Activated T-cell treated with anti-CD3 and anti-CD28 coated beads for 1 hour (primary cell): Measurements from ENCODE around the gene MAPKAPK3.

ENCODE experiments used
- DNase-seq: peaks from one replicate; pipeline ENCODE4 v3.0.0-alpha.2; 2020; ENCODE audit warnings: low read depth

The MAPKAPK3 gene

DNA sequence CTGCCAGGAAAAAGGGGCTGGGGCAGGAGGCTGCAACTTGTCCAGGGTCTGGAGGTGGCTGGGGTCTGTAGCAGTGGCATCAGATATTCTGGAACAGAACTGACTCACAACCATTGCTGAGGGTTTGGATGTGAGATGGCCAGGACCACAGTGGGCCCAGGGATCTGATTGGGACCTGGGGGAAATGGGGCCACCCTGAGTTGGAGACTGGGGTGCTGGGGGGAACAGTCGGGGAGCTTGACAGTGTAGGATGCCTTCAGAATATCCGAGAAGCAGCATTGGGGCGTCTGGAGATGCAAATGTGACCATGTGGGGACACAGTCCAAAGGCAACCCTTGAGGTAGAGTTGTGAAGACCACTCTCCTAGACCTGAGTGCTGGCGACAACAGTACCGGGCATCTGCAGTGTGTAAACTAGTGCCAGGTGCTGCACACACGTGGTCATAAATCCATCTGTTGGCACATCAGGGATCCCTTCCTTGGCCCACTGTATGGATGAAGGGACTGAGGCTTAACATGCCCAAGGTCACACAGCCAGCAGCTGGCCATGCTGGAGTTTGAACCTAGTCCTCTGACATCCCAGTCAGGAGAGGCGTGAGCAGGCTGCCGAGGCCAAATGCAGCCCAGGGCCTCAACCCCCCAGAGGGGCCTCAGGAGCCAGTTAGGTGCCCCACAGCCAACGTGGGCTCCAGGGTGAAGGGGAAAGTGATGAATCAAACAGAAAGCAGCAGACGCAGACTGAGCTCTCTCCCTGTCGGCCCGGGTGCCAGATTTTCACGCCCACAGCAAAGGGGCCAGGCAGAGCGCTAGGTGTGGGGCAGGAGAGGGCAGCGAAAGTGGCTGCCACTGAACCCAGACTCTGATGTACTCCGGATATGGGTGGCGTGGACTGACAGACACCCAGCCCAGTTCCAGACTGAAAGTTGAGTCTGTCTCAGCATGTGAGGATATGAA lies 28.9 kb upstream of the MAPKAPK3 start:
- DNase-seq, result no peak

DNA sequence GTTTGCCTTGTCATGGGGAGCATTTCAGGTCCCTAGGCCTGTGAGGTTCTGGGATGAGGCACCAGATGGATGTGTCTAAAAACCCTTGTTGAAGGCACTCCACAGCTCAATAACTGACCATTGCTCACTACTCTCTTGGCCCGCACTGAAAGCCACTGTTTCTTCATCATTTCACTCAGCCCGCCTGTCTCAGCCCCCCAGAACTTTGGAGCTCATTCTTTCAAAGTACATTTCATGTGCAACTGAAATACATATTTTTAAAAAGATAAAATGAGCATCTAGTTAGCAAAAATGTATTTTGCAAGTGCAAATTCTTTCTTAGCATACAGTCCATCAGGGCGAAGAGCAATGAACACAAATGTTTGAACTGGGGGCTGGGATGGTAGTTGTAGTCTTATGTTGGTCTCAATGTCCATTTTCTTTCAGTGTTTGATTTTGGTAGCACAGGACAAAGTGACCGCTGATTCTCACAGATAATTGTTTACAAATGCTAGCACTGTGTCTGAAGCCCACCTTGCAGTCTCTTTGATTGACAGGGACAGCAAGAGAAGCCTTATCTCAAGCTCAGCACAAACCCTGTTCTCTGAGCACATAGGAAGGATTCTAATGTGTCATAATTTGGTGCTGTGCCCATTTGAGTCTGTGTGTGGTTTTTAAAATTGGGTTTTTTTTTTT lies 28.1 kb upstream of the MAPKAPK3 start:
- DNase-seq, result no peak

DNA sequence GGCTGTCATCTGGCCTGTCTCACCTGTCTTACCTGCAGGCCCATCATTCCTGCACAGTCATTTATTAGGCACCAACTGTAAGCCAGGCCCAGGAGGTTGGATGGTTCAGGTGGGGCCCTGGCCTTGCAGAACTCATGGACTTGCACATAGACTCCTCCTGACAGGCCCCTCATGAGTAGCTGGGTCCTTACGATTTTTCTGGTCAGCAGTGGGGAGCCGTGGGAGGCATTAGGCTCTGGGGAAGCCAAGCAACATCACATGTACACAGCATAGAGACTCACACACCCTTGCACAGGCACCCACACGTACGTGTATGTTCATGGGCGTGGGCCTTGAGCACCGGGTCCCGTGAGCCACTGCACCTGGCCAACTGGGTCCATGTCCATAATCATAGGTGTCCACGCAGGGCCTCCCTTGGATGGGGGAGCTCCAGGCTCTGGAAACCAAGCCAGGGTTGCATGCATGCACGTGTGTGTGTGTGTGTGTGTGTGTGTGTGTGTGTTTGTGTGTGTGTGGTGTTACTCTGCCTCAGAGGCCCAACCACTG lies 25.7 kb upstream of the MAPKAPK3 start:
- DNase-seq, result no peak

GRCh38 chr3:50592568-50592967 lies 24.4 kb upstream of the MAPKAPK3 start:
- no peak for DNase-seq

GRCh38 chr3:50594253-50594785 lies 22.6 kb upstream of the MAPKAPK3 start:
- no peak for DNase-seq

GRCh38 chr3:50599115-50599715 lies 17.7 kb upstream of the MAPKAPK3 start:
- no peak for DNase-seq

- DNase-seq, result no peak
Measured at GRCh38 chr3:50599716-50600118, 17.2 kb upstream of the MAPKAPK3 start.

DNA sequence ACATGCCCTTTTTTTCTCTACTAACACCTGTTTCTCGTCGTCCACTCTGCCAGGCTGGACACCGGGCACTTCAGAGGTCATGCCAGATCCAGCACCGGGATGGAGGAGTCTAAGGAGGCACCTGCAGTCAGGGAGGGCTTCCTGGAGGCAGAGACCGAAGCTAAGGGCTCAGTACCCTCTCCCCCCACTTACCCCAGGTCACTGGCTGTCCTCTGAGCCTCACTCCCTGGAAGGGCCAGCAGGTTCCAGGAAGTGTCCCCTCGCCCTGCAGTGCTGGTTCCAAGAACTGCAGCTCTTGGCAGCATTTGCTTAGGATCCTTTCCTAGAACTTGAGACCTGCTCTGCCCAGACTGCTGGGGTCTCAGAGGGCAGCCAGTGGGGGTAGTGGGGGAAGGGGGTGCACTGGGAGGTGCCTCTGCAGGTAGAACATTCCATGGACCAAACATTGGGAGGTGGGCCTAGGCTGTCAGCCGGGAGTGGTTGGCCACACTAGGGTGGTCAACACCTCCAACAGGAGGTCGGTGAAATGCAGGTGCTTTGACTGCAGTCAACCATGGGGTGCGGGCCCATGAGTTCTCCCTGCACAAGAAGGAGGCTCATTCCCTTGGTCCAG lies 16.7 kb upstream of the MAPKAPK3 start:
- no peak for DNase-seq

- peak; percentile 54 for DNase-seq
Measured at GRCh38 chr3:50600841-50601591, 15.9 kb upstream of the MAPKAPK3 start.

DNA sequence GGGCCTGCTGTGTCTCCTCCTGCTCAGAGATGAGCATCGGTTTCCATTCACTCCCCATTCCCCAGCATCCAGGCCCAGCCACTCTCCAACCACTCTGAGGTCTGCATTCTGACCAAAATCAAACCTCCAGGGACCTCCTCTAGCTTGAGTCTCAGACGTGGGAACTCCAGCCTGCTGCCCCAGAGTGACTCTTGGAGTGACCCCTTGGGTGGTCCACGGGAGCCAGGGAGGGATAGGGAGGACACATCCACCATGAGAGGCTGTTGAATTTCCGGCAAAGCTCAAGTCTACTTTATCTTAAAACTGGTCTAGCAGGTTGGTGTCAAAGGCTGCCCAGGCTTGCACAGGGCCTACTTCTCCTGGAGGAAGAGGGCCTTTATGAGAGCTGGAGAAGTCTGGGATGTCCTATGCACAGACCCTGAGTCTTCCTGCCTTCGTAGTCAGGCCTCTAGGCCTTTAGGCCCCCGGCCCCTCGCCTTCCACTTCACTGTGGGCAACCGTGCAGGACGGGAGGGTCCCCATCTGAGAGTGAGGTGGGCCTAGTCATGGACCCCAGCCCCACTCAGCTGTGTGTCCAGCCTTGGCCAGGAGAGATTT lies 14.3 kb upstream of the MAPKAPK3 start:
- no peak for DNase-seq

DNA sequence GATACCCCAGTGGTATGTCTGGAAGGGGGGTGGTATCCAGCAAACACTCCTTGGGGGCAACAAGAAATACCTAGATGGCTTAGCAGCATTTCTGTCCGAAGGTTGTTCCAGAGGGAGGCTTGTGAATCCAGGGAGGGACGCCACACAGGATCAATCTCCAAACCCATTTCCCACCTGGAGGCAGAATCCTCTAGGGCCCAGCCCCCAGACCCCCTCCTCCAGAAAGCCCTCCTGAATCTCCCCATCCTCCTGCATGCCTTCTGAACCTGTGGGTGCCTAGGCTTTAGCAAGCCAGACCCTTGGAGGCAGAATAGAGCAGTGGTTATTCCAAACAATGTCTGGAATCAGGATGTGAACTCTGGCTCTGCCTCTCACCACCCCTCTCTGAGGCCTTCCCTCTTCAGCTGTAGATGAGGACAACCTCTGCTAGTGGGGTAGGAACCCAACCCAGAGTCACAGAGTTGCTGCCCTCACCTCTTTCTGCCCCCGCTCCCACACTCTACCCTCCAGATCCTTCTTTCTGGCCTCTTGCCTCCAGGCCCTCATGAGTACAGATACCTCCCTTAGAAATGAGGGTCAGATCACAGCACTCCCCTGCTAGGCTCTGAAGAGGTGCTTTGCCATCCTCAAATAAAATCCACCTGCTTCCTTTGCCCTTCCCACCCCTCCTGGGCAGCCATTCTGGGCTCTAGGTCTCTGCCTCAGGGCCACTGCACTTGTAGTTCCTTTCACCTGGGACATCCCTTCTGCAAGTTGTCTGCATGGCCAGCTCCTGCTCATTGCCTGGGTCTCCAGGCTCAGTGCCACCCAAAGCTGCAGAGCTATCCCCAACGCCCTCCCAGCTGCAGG lies 13.5 kb upstream of the MAPKAPK3 start:
- DNase-seq, result no peak

DNA sequence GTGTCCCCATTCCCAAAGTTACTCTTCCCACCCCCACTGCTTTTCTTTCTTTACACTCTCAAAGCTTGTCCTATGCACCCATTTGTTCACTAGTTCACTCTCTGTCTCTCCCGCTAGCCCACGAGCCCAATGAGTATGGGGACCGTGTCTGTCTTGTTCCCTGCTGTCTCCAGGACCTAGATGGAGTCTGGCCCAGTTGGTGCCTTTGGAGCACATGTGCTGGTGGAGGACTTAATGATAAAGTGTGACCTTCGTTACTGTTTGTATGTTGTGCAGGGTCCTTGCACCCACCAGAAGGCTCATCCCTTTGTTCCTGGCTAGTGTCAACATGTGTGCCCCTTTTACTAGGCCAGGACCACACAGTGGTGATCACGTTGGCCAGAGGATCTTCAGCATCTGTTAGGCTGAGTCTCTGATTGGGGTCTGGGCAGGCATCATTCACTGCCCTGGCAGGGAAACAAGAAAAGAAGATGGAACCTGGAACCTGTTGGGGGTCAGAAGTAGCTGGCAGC lies 12.8 kb upstream of the MAPKAPK3 start:
- DNase-seq, result no peak

GRCh38 chr3:50604628-50605588 lies 12.0 kb upstream of the MAPKAPK3 start:
- DNase-seq, result no peak

GRCh38 chr3:50605901-50606326 lies 11.0 kb upstream of the MAPKAPK3 start:
- no peak for DNase-seq

DNA sequence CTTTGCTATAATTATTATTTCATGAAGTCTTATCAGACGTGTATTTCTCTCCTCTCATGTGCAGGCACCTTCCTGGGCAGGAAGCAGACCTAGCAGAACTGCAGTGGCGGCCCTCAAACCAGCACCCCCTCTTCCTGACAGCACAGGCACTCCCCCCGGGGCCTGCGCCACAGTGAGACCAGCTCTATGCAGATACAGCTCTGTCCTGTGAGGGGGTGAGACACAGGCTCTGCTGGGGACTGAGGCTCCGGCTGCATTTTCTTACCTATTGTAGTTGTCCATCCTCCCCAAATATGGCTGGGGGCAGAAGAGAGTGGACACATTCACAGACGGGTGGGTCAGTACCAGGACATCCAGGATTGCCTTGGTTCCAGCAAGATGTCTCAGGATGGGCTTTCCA lies 10.4 kb upstream of the MAPKAPK3 start:
- DNase-seq, result no peak

DNA sequence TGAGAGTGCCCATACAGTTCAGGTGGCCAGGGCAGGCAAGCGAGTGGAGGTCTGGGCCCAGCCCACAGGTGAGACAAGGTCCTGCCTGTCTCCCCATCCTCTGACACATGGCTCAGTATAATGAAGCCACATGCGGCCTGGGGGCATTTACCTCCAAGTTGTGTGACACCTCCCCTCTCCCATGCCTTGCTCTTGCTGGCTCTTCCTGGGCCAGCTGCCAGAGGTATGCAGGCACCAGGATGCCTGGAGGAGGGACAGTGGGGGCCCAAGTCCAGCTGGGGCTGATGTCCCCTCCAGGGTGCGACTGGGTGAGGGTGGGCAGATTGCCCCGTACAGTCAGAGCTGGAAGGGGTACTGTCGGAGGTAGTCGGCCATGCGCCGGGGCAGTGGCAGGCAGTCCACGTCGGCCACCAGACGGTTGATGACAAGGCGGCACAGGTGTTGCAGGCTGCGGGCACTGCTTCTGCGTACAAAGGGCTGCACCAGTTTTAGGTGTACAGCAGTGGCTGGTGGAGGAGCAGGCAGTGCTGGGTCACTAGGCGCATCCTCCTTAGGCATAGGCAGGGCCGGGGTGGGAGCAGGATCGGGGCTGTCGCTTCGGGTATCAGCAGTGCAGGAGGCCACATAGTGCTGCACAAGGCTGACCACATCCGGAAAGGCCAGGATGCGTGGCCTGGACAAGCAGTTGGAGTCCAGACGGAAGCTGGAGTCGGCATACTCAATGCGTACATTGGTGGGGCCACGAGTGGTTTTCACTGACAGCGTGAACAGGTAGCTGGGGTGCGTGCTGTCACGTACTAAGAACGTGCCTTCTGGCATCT lies 9.5 kb upstream of the MAPKAPK3 start:
- no peak for DNase-seq

GRCh38 chr3:50608278-50608677 lies 8.7 kb upstream of the MAPKAPK3 start:
- DNase-seq, result no peak
